Measurements from ENCODE around the gene RAB11FIP5.

RAB11FIP5 gene

GRCh38 chr2:73112913-73113854 is at the start of gene RAB11FIP5:
Gene RAB11FIP5, minus strand, starts transcription at chr2:73112948. Its CDS starts 171 bp downstream, at chr2:73112777.
- TF ChIP-seq GATA2 (IDR thresholded peaks at IDR 0.05; ENCODE audit: low read depth, low read length) = no peak
- TF ChIP-seq GATA3 (IDR thresholded peaks at IDR 0.05; ENCODE audit: low read depth, low read length) = no peak

GRCh38 chr2:73156539-73157124 is 43.9 kb upstream of the RAB11FIP5 start:
- TF ChIP-seq GATA3 (IDR thresholded peaks at IDR 0.05; ENCODE audit: low read depth, low read length) (no peak), GATA2 (IDR thresholded peaks at IDR 0.05; ENCODE audit: low read depth, low read length) (no peak)

- TF ChIP-seq GATA3 (IDR thresholded peaks at IDR 0.05; ENCODE audit: low read depth, low read length) = no peak
- TF ChIP-seq GATA2 (IDR thresholded peaks at IDR 0.05; ENCODE audit: low read depth, low read length) = no peak
Measured at GRCh38 chr2:73142937-73143336, 30.2 kb upstream of the RAB11FIP5 start.

- no peak for TF ChIP-seq GATA2 (IDR thresholded peaks at IDR 0.05; ENCODE audit: low read depth, low read length)
- no peak for TF ChIP-seq GATA3 (IDR thresholded peaks at IDR 0.05; ENCODE audit: low read depth, low read length)
Measured at GRCh38 chr2:73141896-73142295, 29.1 kb upstream of the RAB11FIP5 start.

- TF ChIP-seq GATA3 (IDR thresholded peaks at IDR 0.05; ENCODE audit: low read depth, low read length) (no peak), GATA2 (IDR thresholded peaks at IDR 0.05; ENCODE audit: low read depth, low read length) (no peak)
Measured at GRCh38 chr2:73135236-73135635, 22.5 kb upstream of the RAB11FIP5 start.

GRCh38 chr2:73134471-73134870 is 21.7 kb upstream of the RAB11FIP5 start:
- no peak for TF ChIP-seq GATA2 (IDR thresholded peaks at IDR 0.05; ENCODE audit: low read depth, low read length)
- TF ChIP-seq GATA3 (IDR thresholded peaks at IDR 0.05; ENCODE audit: low read depth, low read length) = no peak

- TF ChIP-seq GATA2 (IDR thresholded peaks at IDR 0.05; ENCODE audit: low read depth, low read length) = no peak
- TF ChIP-seq GATA3 (IDR thresholded peaks at IDR 0.05; ENCODE audit: low read depth, low read length) = no peak
Measured at GRCh38 chr2:73133566-73134197, 20.9 kb upstream of the RAB11FIP5 start.

- TF ChIP-seq GATA3 (IDR thresholded peaks at IDR 0.05; ENCODE audit: low read depth, low read length) (no peak), GATA2 (IDR thresholded peaks at IDR 0.05; ENCODE audit: low read depth, low read length) (no peak)
Measured at GRCh38 chr2:73131807-73132206, 19.1 kb upstream of the RAB11FIP5 start.

- no peak for TF ChIP-seq GATA2 (IDR thresholded peaks at IDR 0.05; ENCODE audit: low read depth, low read length)
- TF ChIP-seq GATA3 (IDR thresholded peaks at IDR 0.05; ENCODE audit: low read depth, low read length) = no peak
Measured at GRCh38 chr2:73130790-73131189, 18.0 kb upstream of the RAB11FIP5 start.

GRCh38 chr2:73128841-73129535 is 16.2 kb upstream of the RAB11FIP5 start:
- TF ChIP-seq GATA2 (IDR thresholded peaks at IDR 0.05; ENCODE audit: low read depth, low read length) (no peak), GATA3 (IDR thresholded peaks at IDR 0.05; ENCODE audit: low read depth, low read length) (no peak)

GRCh38 chr2:73122536-73122935 is 9.8 kb upstream of the RAB11FIP5 start:
- TF ChIP-seq GATA2 (IDR thresholded peaks at IDR 0.05; ENCODE audit: low read depth, low read length) (no peak), GATA3 (IDR thresholded peaks at IDR 0.05; ENCODE audit: low read depth, low read length) (no peak)

GRCh38 chr2:73117441-73117840 is 4.7 kb upstream of the RAB11FIP5 start:
- no peak for TF ChIP-seq GATA2 (IDR thresholded peaks at IDR 0.05; ENCODE audit: low read depth, low read length)
- TF ChIP-seq GATA3 (IDR thresholded peaks at IDR 0.05; ENCODE audit: low read depth, low read length) = no peak

GRCh38 chr2:73116182-73116960 is 3.6 kb upstream of the RAB11FIP5 start:
- TF ChIP-seq GATA3 (IDR thresholded peaks at IDR 0.05; ENCODE audit: low read depth, low read length) (no peak), GATA2 (IDR thresholded peaks at IDR 0.05; ENCODE audit: low read depth, low read length) (no peak)

All from SH-SY5Y (cell line).